SK-N-SH treated with all-trans-retinoic acid at 6 μM for 48 hours (cell line): ENCODE results near the gene DDX39A.

Experiments
- ATAC-seq: fragments of 200-7000 bp; cut with Tn5 transposase; 3 replicates; pipeline ENCODE4 v1.9.1; 2020; ENCODE audit warnings: mild to moderate bottlenecking, moderate library complexity
- ARNTL ChIP-seq: fragments of 450-650 bp; formaldehyde crosslinking; IDR thresholded peaks from 2 replicates; pipeline ENCODE4 v1.5.0; 2020; ENCODE audit warnings: low read depth, mild to moderate bottlenecking, moderate library complexity, borderline replicate concordance
- BACH2 ChIP-seq: fragments of 250-450 bp; sonication (Bioruptor Pico); IDR thresholded peaks from 2 replicates; pipeline ENCODE4 v1.9.0; 2021; ENCODE audit warnings: mild to moderate bottlenecking, borderline replicate concordance
- CREB5 ChIP-seq: fragments of 250-450 bp; sonication (Bioruptor Pico); IDR thresholded peaks from 2 replicates; pipeline ENCODE4 v1.5.1; 2020; ENCODE audit warnings: low read depth, mild to moderate bottlenecking, moderate library complexity
- CSDC2 ChIP-seq: fragments of 250-450 bp; sonication (Bioruptor Pico); IDR thresholded peaks from 2 replicates; pipeline ENCODE4 v1.5.0; 2020; ENCODE audit warnings: mild to moderate bottlenecking, moderate library complexity
- ESRRG ChIP-seq: fragments of 250-450 bp; sonication (Bioruptor Pico); IDR thresholded peaks from 2 replicates; pipeline ENCODE4 v1.6.1; 2021; ENCODE audit warnings: mild to moderate bottlenecking
- ISL1 ChIP-seq: fragments of 250-450 bp; sonication (Bioruptor Pico); IDR thresholded peaks from 2 replicates; pipeline ENCODE4 v2.1.2; 2022; ENCODE audit warnings: mild to moderate bottlenecking, moderate library complexity
- OSR1 ChIP-seq: fragments of 250-450 bp; sonication (Bioruptor Pico); IDR thresholded peaks from 2 replicates; pipeline ENCODE4 v1.8.0; 2022; ENCODE audit warnings: moderate library complexity, mild to moderate bottlenecking, inconsistent platforms
- POU6F1 ChIP-seq: fragments of 250-450 bp; sonication (Bioruptor Pico); IDR thresholded peaks from 2 replicates; pipeline ENCODE4 v1.8.0; 2021; ENCODE audit warnings: low read depth, mild to moderate bottlenecking, moderate library complexity, borderline replicate concordance
- PPARA ChIP-seq: fragments of 250-450 bp; sonication (Bioruptor Pico); IDR thresholded peaks from 2 replicates; pipeline ENCODE4 v1.5.0; 2020; ENCODE audit warnings: mild to moderate bottlenecking, borderline replicate concordance
- SNAI2 ChIP-seq: fragments of 250-450 bp; sonication (Bioruptor Pico); IDR thresholded peaks from 2 replicates; pipeline ENCODE4 v1.5.0; 2020; ENCODE audit warnings: mild to moderate bottlenecking, moderate library complexity
- TCF4 ChIP-seq: fragments of 250-450 bp; sonication (Bioruptor Pico); IDR thresholded peaks from 2 replicates; pipeline ENCODE4 v1.8.0; 2021; ENCODE audit warnings: mild to moderate bottlenecking, moderate library complexity, borderline replicate concordance
- TOX ChIP-seq: fragments of 250-450 bp; sonication (Bioruptor Pico); IDR thresholded peaks from 2 replicates; pipeline ENCODE4 v1.8.0; 2021; ENCODE audit warnings: mild to moderate bottlenecking, moderate library complexity, borderline replicate concordance
- TSHZ2 ChIP-seq: fragments of 250-450 bp; sonication (Bioruptor Pico); IDR thresholded peaks from 2 replicates; pipeline ENCODE4 v1.5.0; 2020; ENCODE audit warnings: mild to moderate bottlenecking, moderate library complexity
- ZC3H10 ChIP-seq: fragments of 250-450 bp; sonication (Bioruptor Pico); IDR thresholded peaks from 2 replicates; pipeline ENCODE4 v1.5.1; 2021; ENCODE audit warnings: mild to moderate bottlenecking, moderate library complexity
- ZFP3 ChIP-seq: fragments of 250-450 bp; sonication (Bioruptor Pico); IDR thresholded peaks from 2 replicates; pipeline ENCODE4 v1.5.0; 2020; ENCODE audit warnings: mild to moderate bottlenecking, moderate library complexity
- ZFP30 ChIP-seq: fragments of 450-650 bp; formaldehyde crosslinking; IDR thresholded peaks from 2 replicates; pipeline ENCODE4 v1.5.0; 2022; ENCODE audit warnings: mild to moderate bottlenecking, moderate library complexity
- ZNF70 ChIP-seq: fragments of 450-650 bp; formaldehyde crosslinking; IDR thresholded peaks from 2 replicates; pipeline ENCODE4 v1.5.0; 2020; ENCODE audit warnings: mild to moderate bottlenecking, moderate library complexity
- ZNF8 ChIP-seq: fragments of 450-650 bp; formaldehyde crosslinking; IDR thresholded peaks from 2 replicates; pipeline ENCODE4 v1.5.0; 2020; ENCODE audit warnings: mild to moderate bottlenecking, moderate library complexity
- TF ChIP-seq, protein P1 (sequence below): fragments of 250-450 bp; sonication (Bioruptor Pico); IDR thresholded peaks from 2 replicates; pipeline ENCODE4 v1.5.1; 2021; ENCODE audit warnings: mild to moderate bottlenecking, moderate library complexity
- TF ChIP-seq, protein P2 (sequence below): fragments of 250-450 bp; sonication (Bioruptor Pico); IDR thresholded peaks from 2 replicates; pipeline ENCODE4 v1.8.0; 2020; ENCODE audit warnings: mild to moderate bottlenecking, moderate library complexity, borderline replicate concordance

Gene DDX39A

GRCh38 chr19:14369399-14370168 lies 49.6 kb downstream of the DDX39A start:
- no peak for TF ChIP-seq TSHZ2
- TF ChIP-seq OSR1, result no peak
- no peak for TF ChIP-seq ZC3H10 (CRISPR knock-in tag)
- no peak for TF ChIP-seq TOX
- TF ChIP-seq PPARA (CRISPR knock-in tag), result no peak
- TF ChIP-seq POU6F1 (CRISPR knock-in tag), result no peak
- no peak for TF ChIP-seq ZFP30
- no peak for TF ChIP-seq SNAI2
- no peak for TF ChIP-seq ZNF70 (CRISPR knock-in tag)
- TF ChIP-seq CREB5 (CRISPR knock-in tag), result no peak
- no peak for TF ChIP-seq ZFP3 (CRISPR knock-in tag)
- no peak for TF ChIP-seq CSDC2 (CRISPR knock-in tag)
- TF ChIP-seq, all 23 proteins: peak for 0
- no peak for ATAC-seq

DNA sequence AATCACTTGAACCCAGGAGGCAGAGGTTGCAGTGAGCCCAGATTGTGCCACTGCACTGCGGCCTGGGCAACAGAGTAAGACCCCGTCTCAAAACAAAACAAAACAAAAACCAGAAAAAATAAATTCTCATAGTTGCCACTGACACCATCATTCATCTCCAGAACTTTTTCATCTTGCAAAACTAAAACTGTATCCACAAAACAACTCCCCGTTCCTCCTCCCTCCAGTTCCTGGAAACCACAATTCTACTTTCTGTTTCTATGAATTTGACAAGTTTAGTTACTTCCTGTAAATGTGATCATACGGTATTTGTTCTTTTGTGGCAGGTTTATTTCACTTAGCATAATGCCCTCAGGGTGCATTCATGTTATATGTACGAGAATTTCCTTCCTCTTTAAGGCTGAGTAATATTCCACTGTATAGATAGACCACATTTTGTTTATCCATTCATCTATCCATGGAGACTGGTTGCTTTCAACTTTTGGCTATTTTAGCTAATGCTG lies 51.1 kb downstream of the DDX39A start:
- TF ChIP-seq OSR1, result no peak
- TF ChIP-seq POU6F1 (CRISPR knock-in tag), result no peak
- no peak for TF ChIP-seq TOX
- no peak for TF ChIP-seq ARNTL
- TF ChIP-seq ISL1, result no peak
- TF ChIP-seq, protein P1, sequence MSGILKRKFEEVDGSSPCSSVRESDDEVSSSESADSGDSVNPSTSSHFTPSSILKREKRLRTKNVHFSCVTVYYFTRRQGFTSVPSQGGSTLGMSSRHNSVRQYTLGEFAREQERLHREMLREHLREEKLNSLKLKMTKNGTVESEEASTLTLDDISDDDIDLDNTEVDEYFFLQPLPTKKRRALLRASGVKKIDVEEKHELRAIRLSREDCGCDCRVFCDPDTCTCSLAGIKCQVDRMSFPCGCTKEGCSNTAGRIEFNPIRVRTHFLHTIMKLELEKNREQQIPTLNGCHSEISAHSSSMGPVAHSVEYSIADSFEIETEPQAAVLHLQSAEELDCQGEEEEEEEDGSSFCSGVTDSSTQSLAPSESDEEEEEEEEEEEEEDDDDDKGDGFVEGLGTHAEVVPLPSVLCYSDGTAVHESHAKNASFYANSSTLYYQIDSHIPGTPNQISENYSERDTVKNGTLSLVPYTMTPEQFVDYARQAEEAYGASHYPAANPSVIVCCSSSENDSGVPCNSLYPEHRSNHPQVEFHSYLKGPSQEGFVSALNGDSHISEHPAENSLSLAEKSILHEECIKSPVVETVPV (CRISPR knock-in tag), result no peak
- TF ChIP-seq, protein P2, sequence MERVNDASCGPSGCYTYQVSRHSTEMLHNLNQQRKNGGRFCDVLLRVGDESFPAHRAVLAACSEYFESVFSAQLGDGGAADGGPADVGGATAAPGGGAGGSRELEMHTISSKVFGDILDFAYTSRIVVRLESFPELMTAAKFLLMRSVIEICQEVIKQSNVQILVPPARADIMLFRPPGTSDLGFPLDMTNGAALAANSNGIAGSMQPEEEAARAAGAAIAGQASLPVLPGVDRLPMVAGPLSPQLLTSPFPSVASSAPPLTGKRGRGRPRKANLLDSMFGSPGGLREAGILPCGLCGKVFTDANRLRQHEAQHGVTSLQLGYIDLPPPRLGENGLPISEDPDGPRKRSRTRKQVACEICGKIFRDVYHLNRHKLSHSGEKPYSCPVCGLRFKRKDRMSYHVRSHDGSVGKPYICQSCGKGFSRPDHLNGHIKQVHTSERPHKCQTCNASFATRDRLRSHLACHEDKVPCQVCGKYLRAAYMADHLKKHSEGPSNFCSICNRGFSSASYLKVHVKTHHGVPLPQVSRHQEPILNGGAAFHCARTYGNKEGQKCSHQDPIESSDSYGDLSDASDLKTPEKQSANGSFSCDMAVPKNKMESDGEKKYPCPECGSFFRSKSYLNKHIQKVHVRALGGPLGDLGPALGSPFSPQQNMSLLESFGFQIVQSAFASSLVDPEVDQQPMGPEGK (CRISPR knock-in tag), result no peak
- TF ChIP-seq BACH2 (CRISPR knock-in tag), result no peak
- no peak for TF ChIP-seq ESRRG (CRISPR knock-in tag)
- TF ChIP-seq ZFP3 (CRISPR knock-in tag), result no peak
- no peak for TF ChIP-seq ZNF70 (CRISPR knock-in tag)
- TF ChIP-seq ZNF8 (CRISPR knock-in tag), result no peak
- no peak for TF ChIP-seq ZC3H10 (CRISPR knock-in tag)
- TF ChIP-seq TCF4 (CRISPR knock-in tag), result no peak
- TF ChIP-seq ZFP30, result no peak
- no peak for TF ChIP-seq CREB5 (CRISPR knock-in tag)
- no peak for TF ChIP-seq PPARA (CRISPR knock-in tag)
- TF ChIP-seq, all 23 proteins: peak for 0
- no peak for ATAC-seq
